DOHH2 (cell line): ENCODE results near the gene EPHA4.

Experiments used
- EZH2phosphoT487 ChIP-seq: fragments of 200-600 bp; sonication (generic); IDR thresholded peaks from 2 replicates; pipeline ENCODE4 v1.6.1; 2017; ENCODE audit warnings: borderline replicate concordance, mild to moderate bottlenecking, antibody characterized with exemption, low read length, moderate library complexity, mixed read lengths
- TF ChIP-seq, protein P1 (sequence below): fragments of 200-600 bp; sonication (generic); IDR thresholded peaks from one replicate; pipeline ENCODE4 v1.5.1; 2014; ENCODE audit warnings: antibody characterized with exemption, mild to moderate bottlenecking, low read depth, low read length; ENCODE audit not compliant: poor library complexity, severe bottlenecking

GRCh38 chr2:221402072-221402471 lies 170.0 kb downstream of the EPHA4 start:
- TF ChIP-seq, protein P1, sequence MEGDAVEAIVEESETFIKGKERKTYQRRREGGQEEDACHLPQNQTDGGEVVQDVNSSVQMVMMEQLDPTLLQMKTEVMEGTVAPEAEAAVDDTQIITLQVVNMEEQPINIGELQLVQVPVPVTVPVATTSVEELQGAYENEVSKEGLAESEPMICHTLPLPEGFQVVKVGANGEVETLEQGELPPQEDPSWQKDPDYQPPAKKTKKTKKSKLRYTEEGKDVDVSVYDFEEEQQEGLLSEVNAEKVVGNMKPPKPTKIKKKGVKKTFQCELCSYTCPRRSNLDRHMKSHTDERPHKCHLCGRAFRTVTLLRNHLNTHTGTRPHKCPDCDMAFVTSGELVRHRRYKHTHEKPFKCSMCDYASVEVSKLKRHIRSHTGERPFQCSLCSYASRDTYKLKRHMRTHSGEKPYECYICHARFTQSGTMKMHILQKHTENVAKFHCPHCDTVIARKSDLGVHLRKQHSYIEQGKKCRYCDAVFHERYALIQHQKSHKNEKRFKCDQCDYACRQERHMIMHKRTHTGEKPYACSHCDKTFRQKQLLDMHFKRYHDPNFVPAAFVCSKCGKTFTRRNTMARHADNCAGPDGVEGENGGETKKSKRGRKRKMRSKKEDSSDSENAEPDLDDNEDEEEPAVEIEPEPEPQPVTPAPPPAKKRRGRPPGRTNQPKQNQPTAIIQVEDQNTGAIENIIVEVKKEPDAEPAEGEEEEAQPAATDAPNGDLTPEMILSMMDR: no peak
- TF ChIP-seq EZH2phosphoT487: no peak
